HG02798 (cell line): ENCODE measurements around the gene ROR1.

Source experiments
- ATAC-seq: cut with Tn5 transposase; IDR thresholded peaks from one replicate; pipeline ENCODE4 v1.9.1; 2021; ENCODE audit warnings: mild to moderate bottlenecking; ENCODE audit not compliant: unreplicated experiment, poor library complexity

Gene ROR1

GRCh38 chr1:64039390-64039926 is 265.6 kb downstream of the ROR1 start:
- ATAC-seq, result no peak

DNA sequence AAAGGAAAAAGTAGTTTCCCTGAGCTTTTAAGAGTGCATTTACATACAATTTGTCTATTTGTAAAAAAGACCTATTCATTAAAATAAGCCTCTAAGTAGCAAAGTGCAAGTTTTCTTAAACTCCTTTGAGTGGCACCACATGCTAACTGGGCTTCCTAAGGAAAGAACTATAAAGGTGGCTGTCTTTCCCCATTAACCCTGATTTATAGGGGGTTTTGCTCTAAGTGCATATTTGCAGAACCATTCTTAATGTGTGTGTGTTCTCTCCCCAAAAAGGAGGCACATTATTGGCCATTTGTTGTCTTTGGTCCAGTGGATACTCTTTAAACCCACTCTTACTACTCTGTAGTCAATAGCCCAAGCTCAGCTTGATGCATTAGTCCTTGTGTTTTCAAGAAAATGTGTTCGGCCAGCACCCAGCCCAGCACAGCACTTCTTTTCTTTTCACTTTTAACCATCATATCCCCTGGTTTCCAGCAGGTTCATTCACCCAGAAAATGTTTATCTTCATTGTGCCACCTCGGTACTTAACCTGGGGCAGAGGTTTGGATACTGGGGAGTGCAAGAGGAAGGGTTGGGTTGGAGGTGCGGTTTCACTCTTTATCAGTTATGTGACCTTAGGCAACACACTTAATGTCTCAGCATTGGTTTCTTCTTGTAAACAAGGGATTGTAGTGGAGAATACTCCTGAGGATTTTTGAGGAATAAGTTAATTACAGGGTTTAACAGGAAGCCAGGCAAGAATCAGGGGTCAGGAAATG is 267.7 kb downstream of the ROR1 start:
- no peak for ATAC-seq

DNA sequence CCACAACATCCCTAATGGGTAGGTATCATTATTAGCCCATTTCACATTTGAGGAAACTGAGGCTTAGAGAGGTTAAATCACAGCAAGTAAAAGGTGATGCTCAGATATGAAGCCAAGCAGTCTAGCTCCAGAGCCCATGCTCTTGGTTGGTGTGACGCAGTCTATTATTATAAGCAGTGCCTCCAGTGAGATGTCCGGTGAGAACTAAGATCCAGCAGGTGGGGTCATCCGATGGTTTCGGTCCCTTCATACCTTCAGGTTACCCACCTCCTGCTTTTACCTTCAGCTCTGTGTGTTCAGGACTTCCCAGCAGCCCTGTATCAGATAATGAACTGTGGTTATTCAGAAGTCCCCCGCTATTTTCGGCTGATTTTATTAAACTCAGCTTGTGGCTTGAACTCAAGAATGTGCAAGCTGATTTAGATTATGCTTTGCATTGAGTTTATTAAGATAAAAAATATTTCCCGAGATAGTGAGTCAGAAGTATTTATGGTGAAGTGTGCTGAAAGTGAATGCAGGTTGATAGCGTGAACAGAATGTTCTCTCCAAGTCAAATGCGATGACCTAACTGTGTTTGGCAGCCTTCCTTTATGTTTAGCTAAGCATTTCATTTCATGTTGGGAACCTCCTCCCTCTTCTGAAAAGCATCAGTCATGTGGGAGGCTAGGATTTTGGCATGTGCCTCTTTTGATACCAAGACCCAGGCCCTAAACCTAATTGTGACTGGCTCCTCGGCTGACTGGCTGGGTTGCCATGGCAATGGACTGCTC is 268.7 kb downstream of the ROR1 start:
- no peak for ATAC-seq

GRCh38 chr1:64043288-64043687 is 269.5 kb downstream of the ROR1 start:
- ATAC-seq, result no peak

- no peak for ATAC-seq
Measured at GRCh38 chr1:64043976-64044375, 270.2 kb downstream of the ROR1 start.

GRCh38 chr1:64046243-64046642 is 272.4 kb downstream of the ROR1 start:
- ATAC-seq, result no peak

- no peak for ATAC-seq
Measured at GRCh38 chr1:64046891-64047290, 273.1 kb downstream of the ROR1 start.

DNA sequence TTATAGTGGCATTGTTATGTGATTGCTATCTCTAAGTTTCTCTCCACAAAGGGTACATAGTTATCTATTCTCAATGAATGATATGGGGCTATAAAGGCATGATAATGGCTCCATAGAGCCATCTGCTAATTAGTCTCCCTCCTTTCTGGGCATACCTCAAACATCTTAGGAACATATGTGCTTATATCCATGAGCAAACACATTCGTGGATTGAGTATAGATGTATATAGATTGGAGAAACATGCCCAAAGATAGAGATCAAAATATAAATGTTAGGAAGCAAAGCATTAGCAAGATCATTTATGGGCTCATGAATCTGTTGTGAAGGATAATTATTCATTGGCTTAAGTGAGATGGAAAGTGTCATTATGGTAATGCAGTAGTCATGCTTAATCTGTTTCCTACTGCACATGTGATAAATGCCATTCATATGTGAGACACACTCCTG is 273.8 kb downstream of the ROR1 start:
- no peak for ATAC-seq

GRCh38 chr1:64049900-64050540 is 276.2 kb downstream of the ROR1 start:
- ATAC-seq, result no peak

DNA sequence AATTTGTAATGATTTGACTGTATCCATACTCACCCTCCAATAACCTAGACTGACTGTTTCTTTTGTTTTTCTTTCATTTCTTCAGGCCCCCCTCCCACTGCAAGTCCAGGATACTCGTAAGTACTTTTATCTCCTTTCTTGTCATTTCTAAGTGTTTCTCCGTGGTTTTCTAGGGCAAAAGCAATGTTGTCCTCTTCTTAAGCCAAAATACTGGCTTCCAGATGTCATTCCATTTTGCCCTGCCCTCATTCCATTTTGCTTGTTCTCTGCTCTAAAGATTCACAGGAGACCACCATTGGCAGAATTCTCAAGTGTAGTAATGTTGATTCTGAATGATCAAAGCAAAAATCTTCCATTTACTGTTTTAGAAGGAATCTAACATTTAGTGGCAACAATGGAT is 276.8 kb downstream of the ROR1 start:
- ATAC-seq, result no peak

DNA sequence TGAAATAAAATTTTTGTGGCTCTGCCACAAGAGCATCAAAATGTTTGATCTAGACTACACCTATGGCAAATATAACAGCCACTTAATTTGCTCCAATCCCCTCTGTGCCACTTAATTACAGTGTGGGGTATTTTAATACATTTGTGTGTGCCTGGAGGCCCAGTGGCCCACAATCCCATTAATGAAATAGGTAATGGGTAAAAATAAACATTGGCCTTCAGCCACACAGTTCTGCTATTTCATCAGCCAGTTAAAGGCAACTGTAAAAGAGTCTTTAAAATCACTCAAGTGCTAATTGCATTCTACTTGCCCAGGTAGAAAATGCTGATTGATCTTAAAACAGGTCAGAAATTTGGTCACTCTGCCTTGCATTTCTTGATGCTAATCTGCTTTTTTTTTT is 278.0 kb downstream of the ROR1 start:
- no peak for ATAC-seq

DNA sequence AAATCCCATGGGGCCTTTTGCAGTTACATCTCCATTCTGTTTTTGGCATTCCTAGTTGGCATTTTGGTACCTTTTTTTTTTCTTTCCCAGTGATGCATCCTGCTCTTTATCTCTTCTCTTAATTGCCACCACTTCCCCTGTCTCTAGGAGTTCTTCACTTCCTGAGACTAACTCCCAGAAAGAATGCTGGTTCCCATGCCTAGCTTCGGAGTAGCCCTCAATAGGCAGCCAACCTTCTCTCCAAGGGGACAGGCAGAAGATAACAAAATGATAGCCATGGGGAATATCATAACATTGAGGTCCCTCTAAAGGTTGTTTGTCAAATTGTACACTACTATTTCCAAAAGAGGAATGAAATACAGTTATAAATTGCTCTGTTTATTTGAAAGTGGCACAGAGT is 279.0 kb downstream of the ROR1 start:
- ATAC-seq, result no peak

GRCh38 chr1:64055310-64055709 is 281.5 kb downstream of the ROR1 start:
- no peak for ATAC-seq

DNA sequence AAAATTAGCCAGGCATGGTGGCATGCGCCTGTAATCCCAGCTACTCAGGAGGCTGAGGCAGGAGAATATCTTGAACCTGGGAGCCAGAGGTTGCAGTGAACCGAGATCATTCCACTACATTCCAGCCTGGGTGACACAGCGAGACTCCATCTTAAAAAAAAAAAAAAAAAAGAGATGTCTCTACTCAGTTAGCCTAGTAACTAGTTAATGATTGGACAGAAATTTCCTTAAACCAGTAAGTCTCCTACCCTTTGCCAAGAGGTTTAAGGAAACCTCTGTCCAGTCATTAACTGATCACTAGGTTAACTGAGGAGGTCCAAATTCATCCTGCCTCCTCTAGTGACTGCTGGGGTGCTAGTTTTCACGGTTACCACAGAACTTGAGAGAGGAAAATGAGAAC is 285.7 kb downstream of the ROR1 start:
- no peak for ATAC-seq

DNA sequence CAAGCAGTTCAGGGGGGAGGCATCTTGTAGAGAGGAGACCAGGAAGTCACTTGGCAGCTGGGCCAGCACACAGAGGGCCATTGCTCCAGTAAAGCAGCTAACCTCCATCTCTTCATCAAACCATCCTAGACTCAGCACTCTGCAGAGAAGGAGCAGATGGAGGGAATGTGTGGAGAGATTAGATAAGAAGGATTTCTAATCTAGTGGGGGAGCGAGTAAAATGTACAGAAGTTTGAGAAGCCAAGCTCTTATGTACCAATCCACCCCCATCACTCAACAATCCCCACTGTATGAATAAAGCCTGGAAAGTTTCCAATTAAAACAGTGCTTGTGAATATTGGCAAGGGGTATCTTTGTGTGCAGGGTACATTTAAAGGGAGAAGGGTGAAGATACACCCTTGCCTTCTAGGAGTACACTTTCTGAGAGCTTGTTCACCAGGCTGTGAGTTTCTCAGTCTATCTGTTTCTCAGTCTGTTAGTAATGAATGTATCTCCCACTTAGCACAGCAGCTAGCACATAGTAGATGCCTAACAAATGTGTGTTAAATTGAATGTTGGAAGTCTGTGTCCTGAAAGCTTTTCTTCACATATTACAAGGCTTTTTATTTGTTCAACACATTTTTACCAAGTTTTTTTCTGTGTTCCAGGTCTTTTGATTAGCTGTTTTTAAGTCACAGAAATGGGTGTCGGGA is 286.9 kb downstream of the ROR1 start:
- ATAC-seq, result no peak

- ATAC-seq, result no peak
Measured at GRCh38 chr1:64061430-64062104, 287.8 kb downstream of the ROR1 start.

DNA sequence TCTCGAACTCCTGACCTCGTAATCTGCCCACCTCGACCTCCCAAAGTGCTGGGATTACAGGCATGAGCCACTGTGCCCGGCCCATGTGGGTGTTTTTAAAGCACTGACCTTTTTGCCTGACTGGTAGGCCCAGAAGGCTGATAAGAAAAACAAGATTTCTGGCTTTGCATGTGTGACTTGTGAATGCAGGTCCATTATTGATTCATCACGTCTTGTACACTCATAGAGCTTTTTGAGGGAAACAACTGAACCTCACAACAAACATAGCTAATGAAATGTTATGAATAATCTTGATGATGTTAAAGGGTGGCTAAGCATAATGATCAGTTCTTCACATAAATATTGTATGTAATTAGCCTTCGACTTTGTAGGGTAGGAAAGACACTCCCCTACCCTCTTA is 288.7 kb downstream of the ROR1 start:
- ATAC-seq, result no peak

DNA sequence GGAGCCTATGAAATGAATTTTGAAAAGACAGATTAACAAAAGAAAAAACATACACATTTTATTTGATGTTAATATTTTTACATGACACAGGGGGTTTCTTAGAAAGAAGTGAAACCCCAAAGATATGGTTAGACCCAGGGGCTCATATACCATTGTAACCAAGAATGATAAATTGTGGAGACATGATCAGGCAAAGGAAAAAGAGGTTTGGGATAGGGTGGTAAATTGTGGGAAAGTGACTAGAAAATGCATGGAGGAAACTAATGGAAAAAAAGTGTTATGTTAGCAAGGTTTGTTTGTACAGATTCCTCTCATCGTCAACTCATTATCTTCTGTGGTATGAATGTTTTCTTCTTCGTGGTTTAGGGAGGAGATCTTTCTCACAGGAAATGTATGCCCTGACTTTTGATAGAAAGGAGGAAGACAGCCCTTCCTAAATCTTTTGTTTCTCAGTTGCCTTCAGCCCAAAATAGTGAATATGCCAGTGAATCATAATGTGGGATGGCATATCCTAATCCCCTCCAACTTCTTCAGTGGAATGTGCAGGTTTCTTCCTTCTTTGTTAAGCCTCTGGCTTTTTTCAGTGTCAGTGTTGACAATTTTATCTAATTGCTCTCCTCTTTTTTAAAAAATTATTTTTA is 289.2 kb downstream of the ROR1 start:
- no peak for ATAC-seq

GRCh38 chr1:64065571-64065970 is 291.8 kb downstream of the ROR1 start:
- ATAC-seq, result no peak
